Stimulated activated CD4-positive, alpha-beta T cell treated with anti-CD3 and anti-CD28 coated beads, Interleukin-2, amount 100 ng/mL, for 48 hours (primary cell): ENCODE data around the gene EFCAB6.

ENCODE experiments used
- DNase-seq, 2 donors: peaks; one replicate each; pipeline ENCODE4 v3.0.0-alpha.2; 2020

Gene EFCAB6

GRCh38 chr22:43497956-43498855, 313.9 kb downstream of the EFCAB6 start:
- DNase-seq = no peak

- DNase-seq = no peak
These were observed 318.8 kb downstream of the EFCAB6 start for GRCh38 chr22:43493297-43493696.

GRCh38 chr22:43491737-43492136, 320.4 kb downstream of the EFCAB6 start:
- DNase-seq = no peak

DNA sequence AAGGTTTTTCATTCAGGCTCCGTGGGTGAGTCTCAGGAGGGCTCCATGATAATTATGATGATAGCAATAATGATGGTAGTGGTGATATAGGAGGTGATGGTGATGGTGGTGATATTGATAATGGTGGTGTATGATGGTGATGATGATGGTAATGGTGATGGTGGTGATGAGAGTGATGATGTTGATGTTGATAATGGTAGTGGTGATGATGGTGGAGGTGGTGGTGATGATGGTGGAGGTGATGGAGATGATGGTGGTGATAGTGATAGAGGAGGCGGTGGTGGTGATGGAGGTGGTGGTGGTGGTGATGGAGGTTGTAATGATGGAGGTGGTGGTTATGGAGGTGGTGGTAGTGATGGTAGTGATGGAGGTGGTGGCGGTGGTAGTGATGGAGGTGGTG, 320.9 kb downstream of the EFCAB6 start:
- DNase-seq = no peak

GRCh38 chr22:43490311-43490710, 321.8 kb downstream of the EFCAB6 start:
- no peak for DNase-seq

DNA sequence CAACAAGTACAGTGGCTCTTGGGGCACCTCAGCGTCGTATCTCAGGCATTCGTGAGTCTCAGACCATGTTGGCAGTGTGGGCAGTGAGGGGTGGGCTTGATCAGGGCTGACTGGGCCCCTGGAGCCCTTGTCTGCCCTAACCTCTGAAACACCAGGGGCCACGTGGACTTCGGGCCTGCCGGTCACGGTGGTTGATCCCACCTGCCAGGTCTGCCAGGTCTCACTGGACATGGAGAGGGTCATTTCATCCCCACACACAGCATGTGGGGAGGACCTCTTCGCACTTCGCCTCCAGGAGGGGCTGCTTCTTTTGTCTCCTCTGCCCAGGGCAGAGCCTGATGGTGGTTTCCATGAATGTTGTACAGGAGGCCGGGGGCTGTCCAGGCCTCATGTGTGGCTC, 323.2 kb downstream of the EFCAB6 start:
- DNase-seq = no peak

GRCh38 chr22:43488031-43488866, 323.9 kb downstream of the EFCAB6 start:
- no peak for DNase-seq

DNA sequence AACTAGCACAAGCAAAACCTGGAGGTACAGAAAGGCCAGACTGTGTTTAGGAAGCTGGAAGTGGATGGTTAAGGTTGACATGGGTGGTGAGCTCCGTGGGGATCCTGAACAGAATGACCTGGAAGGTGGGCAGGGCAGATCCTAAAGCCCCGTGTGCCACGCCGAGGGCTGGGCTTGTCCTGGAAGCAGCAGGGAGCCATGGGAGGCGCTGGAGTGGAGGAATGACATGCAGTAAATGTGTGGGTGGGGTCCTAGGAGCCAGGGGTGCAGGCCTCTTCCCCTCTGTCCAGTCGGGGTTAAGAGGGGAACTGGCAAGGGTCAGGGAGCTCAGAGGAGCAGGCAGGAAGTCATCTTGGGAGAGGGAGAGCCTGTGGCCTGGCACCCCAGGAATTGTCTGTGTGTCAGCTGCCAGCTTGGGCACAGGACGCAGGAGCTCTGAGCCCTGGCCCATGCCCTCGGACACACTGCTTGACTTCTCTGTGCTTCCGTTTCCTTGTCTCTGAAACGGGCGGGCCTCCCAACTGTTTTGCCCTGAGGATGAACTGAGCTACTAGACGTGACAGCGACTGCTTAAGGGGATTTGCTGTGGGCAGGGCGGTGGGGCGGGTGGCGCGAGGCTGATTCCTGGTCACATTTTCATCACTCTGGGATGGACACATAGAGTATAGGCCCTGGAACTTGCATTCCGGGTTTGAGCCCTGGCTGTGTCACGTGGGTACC, 324.6 kb downstream of the EFCAB6 start:
- no peak for DNase-seq

GRCh38 chr22:43485502-43486089, 326.5 kb downstream of the EFCAB6 start:
- DNase-seq = no peak

DNA sequence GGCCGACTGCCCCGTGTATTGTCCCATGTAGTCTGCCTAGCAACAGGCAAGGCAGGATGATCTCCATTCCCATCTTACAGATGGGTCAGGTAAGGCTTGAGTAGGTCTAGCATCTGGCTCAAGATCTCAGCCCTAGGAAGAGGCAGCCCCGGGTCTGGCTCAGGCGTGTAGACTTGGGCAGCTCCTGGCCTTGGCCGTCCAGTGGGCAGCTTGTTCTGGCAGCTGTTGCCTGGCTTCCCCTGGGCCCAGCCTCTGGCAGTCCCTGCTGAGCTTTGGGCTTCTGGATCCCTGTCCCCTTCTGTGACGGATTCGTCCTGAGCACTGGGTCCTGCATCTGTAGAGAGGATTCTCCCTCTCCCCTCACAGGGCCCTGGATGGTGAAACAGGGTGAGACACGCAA, 327.9 kb downstream of the EFCAB6 start:
- no peak for DNase-seq

DNA sequence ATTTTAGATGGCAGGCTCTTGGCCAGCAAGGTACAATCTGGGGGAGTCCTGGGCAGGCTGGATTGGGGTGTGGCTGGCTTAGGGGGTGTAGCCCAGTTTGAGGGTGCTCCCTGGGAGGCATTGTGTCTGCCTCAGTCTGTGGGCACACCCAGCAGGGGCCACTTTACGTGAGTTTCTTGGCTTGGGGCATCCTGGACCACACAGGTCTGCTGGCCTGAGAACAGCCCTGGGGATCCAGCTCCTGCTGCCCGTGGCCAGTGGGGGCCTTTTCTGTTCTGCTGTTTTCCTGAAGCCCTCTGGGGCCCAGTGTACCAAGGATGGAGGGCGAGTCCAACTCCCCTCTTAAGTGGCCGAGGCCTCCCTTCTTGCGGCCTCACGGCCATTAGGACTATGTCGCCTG, 328.4 kb downstream of the EFCAB6 start:
- DNase-seq = no peak

GRCh38 chr22:43483266-43483665, 328.8 kb downstream of the EFCAB6 start:
- no peak for DNase-seq

- DNase-seq = no peak
These were observed 329.8 kb downstream of the EFCAB6 start for GRCh38 chr22:43482318-43482625.

DNA sequence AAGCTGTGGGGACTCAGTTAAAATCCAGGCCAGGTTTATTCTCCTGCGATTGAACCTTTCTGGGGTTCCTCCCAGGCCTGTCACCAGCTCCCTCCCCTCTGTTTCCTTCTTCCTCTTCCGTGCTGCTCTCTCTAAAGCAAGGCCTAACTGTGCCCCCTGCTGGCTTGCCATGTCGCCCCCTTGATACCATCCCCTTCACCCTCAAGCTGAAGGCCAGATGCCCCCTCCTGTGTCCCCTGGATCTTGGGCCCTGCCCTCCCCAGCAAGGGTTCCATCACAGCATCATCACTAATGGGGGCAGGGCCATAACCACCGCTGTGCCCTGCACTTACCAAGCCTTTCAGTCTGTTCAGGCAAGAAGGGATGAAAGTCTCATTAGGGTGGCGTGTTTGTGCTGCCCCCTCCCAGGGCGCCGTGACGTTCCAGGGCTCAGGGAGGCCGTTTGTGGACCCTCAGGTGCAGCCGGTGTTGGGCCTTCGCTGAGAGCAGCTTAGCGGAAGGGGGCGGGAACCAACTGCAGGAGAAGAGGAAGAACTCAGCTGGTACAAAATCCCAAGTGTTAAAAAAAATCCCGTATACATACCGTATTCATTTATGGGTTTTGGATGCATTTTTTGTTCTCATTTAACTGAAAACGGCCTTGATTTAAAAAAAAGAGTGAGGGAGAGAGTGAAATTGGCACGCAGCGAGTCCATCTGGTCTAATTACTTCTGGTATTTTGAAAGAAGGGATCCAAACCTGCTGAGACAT, 330.4 kb downstream of the EFCAB6 start:
- no peak for DNase-seq

DNA sequence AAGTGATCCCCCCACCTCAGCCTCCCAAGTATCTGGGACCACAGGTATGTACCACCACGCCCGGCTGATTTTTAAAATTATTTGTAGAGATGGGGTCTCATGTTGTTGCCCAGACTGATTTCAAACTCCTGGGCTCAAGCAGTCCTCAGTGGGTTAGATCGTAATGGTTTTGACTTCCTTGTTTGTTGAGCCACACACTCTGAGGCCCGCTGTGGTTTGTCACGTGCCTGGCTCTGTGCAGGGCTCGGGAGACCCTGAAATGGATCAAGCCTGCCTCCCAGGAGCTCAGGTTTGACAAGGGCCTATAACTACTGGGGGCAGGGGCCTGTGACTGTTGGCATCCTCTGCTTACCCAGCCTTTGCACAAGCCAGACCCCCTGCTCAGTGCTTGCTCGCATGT, 332.1 kb downstream of the EFCAB6 start:
- no peak for DNase-seq

DNA sequence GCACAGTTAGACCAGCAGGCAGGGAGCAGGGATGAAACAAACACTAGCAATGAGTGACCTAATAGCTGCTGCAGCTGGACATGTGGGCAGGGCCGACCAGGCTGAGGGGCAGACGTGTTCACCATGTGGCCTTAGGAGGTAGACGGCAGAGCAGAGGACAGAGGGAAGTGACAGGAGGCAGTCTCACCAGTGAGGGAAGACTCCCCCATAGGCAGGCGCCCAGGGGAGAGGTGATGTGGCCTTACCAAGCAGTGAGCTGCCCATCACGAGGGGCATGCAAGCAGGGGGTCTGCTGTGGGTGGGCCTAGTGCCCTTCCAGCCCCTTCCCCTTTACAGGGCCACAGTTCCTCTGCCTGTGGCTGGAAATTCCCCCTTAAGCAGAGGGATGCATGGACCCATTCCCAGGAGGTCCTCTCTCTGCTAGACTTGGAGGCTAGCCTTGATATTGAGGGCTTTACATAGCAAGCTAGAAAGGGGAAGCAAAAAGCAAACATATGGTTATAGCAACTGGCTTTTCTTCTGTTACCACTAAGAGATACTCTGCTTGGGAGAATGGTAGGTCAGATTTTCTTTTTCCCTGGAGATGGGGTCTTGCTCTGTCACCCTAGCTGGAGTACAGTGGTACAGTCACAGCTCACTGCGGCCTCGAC, 332.7 kb downstream of the EFCAB6 start:
- no peak for DNase-seq
